OCI-LY3 (cell line): ENCODE data around the gene MFGE8.

ENCODE experiments used
- CTCF ChIP-seq: fragments of 200-600, 300-600 bp; sonication (generic); IDR thresholded peaks from 2 replicates; pipeline ENCODE4 v1.5.1; 2014; ENCODE audit warnings: antibody characterized with exemption, low read length, low read depth
- EZH2phosphoT487 ChIP-seq: fragments of 200-600 bp; shearing (Covaris generic); IDR thresholded peaks from 2 replicates; pipeline ENCODE4 v1.6.1; 2018; ENCODE audit warnings: antibody characterized with exemption, mixed run types, low read depth

- TF ChIP-seq CTCF (no peak), EZH2phosphoT487 (no peak)
Observed at GRCh38 chr15:88900309-88900981, 12.7 kb downstream of the MFGE8 start.
